T-helper 2 cell (primary cell): ENCODE data around the gene SEPHS1.
"Not testable (repeated sequence)": the region's sequence is repeated elsewhere in the genome, so short reads cannot be mapped to it uniquely, and the experiment has no call there.

Experiments
- DNase-seq, 5 experiments: peaks; one replicate each; pipeline versions ENCODE4 v3.0.0 to v3.0.0-alpha.2; 2012 to 2022

The SEPHS1 gene

GRCh38 chr10:13322615-13323148 lies 25.4 kb downstream of the SEPHS1 start:
- no peak for DNase-seq

GRCh38 chr10:13321576-13321975 lies 26.5 kb downstream of the SEPHS1 start:
- no peak for DNase-seq

- DNase-seq: no peak
These were observed 28.9 kb downstream of the SEPHS1 start for GRCh38 chr10:13319166-13319565.

GRCh38 chr10:13317474-13317873 lies 30.6 kb downstream of the SEPHS1 start:
- DNase-seq: no peak

- DNase-seq: no peak
These were observed 31.3 kb downstream of the SEPHS1 start for GRCh38 chr10:13316635-13317311.

GRCh38 chr10:13315361-13315760 lies 32.7 kb downstream of the SEPHS1 start:
- no peak for DNase-seq

- DNase-seq: no peak
These were observed 36.9 kb downstream of the SEPHS1 start for GRCh38 chr10:13311177-13311575.

- no peak for DNase-seq
These were observed 37.4 kb downstream of the SEPHS1 start for GRCh38 chr10:13310518-13311176.

GRCh38 chr10:13309792-13310191 lies 38.3 kb downstream of the SEPHS1 start:
- no peak for DNase-seq

GRCh38 chr10:13308096-13308495 lies 40.0 kb downstream of the SEPHS1 start:
- DNase-seq: no peak

GRCh38 chr10:13306103-13306502 lies 42.0 kb downstream of the SEPHS1 start:
- no peak for DNase-seq

- no peak for DNase-seq
These were observed 45.1 kb downstream of the SEPHS1 start for GRCh38 chr10:13302821-13303555.

GRCh38 chr10:13299437-13300287 lies 48.4 kb downstream of the SEPHS1 start, which contains the start of gene PHYH:
TSS of gene PHYH (minus strand) at chr10:13300064. CDS start at chr10:13300042, 22 bp downstream.
- peak; percentile 63 to 86 (median 78) for DNase-seq

GRCh38 chr10:13298748-13299436 lies 49.2 kb downstream of the SEPHS1 start:
- no peak for DNase-seq

GRCh38 chr10:13296476-13296875 lies 51.6 kb downstream of the SEPHS1 start:
- DNase-seq: no peak

GRCh38 chr10:13294784-13295183 lies 53.3 kb downstream of the SEPHS1 start:
- DNase-seq: no peak

- DNase-seq: no peak
These were observed 56.0 kb downstream of the SEPHS1 start for GRCh38 chr10:13291821-13292773.

GRCh38 chr10:13291061-13291460 lies 57.0 kb downstream of the SEPHS1 start:
- DNase-seq: no peak

- no peak for DNase-seq
These were observed 64.0 kb downstream of the SEPHS1 start for GRCh38 chr10:13284050-13284449.

- DNase-seq: not testable (repeated sequence)
These were observed 65.7 kb downstream of the SEPHS1 start for GRCh38 chr10:13282348-13282747.
